HG03066 (cell line): ENCODE measurements around the gene PPM1M.
A peak's percentile ranks its signal among the peaks of the same experiment; 100 is the strongest.

Source experiments
- ATAC-seq: cut with Tn5 transposase; IDR thresholded peaks from one replicate; pipeline ENCODE4 v1.9.1; 2021; ENCODE audit warnings: low read depth; ENCODE audit not compliant: unreplicated experiment

Gene PPM1M

GRCh38 chr3:52229656-52230055, 15.9 kb upstream of the PPM1M start:
- no peak for ATAC-seq

DNA sequence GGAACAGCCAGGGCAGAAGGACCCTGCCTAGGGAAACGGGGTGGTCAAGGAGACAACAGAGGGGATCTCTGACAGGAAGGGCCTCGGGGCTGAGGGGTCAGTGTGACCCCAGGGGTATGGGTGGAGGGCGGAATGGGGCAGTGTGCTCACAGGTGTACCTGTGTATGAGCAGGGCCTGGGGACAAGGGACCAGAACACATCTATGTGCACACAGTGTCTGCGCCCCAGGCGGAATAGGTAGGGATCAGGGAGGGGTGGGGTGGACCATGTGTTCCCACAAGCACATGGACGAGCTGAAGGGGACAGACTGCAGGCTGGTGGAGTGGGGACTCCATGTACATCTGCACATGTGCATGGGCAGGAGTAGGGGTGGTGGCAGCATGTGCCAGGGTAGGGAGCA, 15.1 kb upstream of the PPM1M start:
- ATAC-seq = no peak

DNA sequence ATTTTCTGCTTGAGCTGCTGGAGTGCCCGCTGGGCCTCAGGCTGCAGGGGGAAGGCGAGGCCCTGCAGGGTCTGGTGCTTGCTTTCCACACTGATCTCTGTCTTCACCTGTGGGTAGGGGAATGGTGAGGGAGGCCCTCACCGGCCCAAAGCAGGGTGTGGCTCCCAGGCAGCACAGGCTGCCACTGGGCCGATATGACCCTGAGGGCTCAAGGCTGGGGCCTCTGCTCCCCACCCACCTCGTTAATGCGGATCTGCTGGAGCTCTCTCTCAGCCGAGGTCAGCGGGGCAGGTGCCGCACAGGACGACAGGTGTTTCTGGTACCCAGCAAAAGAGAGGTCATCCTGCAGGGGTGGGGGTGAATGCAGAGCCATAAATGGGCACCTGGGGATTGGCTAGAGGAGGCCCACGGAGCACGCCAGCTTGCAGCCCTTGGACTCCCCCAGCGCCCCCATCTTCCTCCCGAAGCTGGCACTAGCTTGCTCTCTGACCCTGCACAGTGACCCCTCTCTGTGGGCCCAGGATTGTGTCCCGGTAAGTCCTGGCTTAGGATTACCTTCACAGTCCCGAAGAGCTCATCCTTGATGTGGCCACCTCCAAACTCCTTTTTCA, 14.6 kb upstream of the PPM1M start:
- no peak for ATAC-seq

DNA sequence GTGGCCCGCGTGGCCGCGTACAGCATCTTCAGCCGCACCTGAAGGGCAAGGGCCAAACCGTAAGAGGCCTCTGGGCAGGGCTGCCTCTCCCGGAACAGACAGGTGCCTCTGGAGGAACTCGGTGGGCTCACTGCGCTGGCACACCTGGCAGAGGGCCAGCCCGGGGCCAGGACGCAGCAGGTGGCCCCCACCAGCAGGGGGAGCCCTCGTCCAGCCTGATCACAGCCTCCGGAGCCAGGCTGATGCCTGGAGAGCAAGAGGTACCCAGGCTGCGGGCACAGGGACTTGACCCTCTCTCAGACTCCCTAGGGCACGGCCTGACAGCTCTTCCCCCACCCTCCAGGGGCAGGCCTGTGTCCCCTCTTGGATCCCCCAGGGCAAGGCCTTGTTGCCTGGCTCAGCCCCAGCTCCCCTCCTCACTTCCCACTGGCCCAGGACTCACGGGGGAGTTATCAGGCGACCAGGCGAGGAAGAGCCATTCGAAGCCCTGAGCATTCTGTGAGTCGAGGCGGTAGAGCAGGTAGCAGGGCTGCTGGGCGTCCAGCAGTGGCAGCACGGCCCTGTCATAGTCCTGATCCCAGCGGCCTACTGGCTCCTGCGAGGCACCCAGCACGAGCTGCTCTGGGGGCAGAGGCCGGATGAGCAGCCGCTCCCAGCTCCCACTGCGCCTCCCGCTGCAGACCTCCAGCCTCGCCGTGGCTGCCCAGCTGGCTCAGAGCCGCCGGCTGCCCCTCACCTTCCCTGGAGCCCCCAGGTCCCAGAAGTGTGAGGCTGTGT, 13.9 kb upstream of the PPM1M start:
- ATAC-seq = peak; percentile 58

DNA sequence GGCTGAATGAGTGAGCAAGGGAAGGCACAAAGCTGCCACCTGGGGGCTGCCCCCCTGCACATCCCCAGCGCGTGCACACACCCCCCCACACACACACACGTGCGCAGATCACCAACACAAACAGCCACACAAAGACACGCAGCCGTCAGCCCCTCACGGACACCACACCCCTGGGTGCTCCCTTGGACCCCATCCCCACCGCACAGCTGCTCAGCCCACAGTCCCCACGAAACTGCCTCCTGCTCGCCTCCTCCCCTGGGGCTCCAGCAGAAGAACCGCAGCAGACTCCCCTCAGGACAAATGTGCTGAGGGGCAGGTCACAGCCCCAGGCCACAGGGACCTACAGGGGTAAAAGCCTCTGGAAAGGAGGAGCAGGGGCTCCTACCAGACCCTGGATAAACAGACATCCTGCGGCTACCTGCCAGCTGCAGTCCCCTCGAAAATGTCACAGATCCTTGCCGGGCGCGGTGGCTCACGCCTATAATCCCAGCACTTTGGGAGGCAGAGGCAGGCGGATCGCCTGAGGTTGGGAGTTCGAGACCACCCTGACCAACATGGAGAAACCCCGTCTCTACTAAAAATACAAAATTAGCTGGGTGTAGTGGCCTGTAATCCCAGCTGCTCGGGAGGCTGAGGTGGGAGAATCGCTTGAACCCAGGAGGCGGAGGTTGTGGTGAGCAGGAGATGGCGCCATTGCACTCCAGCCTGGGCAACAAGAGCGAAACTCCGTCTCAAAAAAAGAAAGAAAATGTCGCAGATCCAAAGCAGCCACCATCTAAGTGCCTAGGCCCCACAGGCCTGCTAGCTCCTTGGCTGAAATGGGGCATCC, 13.1 kb upstream of the PPM1M start:
- ATAC-seq = no peak

DNA sequence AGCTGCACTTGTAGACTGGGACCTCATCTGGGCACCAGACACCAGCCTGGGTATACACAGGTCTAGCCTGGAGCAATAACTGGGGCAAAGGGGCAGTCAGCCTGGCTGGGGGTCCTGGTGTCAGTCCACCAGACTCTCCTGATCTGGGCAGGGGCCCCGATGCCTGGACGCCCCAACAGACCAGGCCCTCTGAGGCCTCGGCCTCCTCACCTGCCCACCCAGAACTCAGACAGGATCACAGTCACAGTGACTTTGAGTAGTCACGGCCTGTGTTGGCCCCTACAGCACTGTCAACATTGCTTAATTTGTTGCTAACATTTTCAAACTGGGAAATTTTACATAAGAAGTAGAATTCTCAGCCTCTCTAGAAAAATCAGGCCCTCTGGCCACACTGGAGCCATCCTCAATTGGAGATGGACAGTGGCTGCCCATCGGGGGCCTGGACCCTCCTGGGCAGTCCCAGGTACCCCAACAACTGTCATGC, 12.4 kb upstream of the PPM1M start:
- no peak for ATAC-seq

DNA sequence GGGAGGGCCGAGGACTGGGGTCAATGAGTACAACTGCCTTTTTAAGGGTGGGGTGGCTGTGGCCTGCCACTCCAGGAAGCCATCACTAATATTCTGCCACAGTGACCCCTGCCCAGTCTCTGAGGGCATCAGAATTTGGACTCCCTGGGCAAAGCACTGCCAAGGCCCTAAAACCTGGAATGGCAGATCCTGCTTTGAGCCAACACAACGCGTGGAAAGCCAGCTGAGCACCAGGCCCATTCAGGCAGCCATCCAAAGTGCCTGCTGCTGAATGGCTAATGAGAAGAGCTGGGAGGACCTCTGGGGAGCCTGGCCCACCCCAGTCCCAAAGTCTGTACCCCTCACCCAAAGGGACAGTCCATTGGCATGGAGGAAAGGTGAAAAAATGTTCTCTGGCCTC, 11.6 kb upstream of the PPM1M start:
- ATAC-seq = no peak

DNA sequence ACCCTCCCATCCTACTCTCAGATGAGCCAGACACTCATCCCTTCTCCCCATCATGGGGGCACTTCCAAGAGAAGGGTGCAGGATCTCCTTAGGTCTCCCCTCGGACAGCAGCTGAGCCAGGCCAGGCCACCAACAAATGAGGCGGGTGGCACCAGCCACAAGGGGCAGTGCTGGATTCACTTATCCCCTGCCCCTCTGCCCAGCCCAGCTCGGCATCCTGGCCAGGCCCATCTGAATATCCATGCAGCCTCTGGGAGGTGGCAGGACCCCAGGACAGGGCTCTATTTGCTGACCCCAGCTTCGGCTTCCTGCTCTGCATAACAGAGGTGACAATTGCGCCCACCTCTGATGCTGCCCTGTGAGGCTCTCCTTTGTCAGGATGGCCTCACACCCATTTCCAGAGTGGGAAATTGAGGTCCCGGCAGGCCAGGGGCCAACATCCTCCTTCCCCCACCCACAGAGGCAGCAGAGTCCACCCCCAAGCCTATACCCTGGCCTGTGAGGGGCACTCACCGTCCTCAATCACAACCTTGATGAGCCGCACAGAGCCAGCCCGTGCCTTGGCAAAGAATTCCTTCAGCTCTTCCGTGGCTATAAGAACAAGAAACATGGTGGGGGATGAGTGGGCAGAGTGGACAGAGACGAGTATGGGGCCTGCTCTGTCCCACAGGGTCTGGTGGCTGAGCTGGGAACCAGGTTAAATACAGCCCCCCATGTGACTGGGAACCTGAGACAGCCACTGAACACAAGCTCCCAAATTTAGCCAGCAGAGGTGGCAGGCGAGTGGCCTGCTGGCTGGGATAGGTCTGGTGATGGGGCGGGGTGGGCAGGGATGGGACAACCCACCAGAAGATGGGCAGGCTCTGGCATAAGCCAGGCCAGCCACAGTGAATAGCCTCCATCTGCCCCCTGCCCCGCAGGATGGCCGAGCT, 10.8 kb upstream of the PPM1M start:
- no peak for ATAC-seq

DNA sequence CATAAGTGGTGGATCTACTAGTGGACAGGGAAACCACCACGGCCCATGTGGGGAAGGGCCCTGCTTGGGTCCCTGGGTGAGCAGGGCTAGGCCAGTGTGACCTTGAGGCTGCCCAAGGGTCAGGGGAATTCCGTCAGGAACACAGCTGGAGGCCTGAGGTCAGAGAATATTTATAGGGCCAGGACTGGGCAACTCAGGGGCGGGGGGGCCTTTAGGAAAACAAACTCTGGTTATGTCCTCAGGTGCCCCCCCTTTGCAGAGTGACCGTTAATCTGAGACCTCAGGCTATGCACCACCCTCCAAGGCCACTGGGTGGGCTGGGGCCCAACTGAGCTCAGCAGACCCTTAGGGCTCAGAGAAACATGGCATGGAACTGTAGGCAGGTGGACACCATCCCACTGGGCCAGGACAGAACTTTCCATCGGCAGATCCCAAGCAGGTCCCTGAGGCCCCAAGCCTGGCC, 9.1 kb upstream of the PPM1M start:
- no peak for ATAC-seq

- no peak for ATAC-seq
These were observed 8.4 kb upstream of the PPM1M start for GRCh38 chr3:52237006-52237656.

DNA sequence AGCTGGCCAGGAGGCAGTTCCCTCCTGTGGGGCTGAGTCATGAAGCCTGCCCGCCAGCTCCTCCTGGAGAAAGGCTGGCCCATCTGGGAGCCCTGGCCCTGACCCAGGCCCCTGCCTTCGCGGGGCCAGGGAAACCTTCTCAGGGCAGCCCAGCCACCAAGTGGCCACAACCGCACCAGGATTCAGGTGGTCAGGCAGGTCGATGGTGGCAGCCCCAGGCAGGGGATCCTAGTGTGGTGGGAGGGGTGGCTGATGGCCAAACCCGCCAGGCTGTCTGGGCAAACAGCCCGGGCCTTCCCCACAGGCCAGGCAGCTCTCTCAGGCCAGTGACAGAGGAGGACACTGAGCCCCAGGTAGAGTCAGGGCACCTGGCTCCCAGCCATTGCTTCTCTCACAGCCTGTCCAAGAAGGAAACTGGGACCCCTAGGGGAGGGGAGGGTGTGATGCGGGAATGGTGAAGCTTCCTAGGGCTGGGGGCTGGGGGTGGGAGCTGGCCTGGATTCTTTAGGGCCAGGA, 7.8 kb upstream of the PPM1M start:
- ATAC-seq = no peak

DNA sequence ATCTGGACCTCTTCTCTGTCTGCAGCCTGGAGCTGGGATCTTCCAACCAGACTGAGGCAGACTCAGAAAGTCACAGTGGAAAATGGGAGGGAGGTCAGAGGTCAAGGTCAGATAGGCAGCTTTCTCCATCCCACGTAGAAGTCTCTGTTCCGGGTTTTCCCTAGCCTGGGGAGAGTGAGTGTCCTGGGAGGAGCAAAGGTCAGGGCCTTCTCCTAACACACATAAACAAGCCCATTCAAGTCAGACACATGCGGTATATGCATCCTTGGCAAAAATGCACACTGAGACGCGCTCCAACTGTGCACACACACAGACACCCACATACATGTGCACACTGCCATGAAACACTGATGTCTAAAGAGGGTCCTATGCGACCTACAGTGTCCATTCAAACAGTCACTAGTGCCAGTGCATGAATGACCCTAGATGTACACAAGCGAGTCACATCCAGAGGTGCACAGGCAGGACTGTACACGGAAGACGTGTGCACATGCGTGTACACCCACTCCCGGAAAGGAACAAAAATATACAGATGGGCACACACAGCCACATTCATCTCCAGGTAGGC, 7.3 kb upstream of the PPM1M start:
- ATAC-seq = peak; percentile 17

GRCh38 chr3:52238761-52239701, 6.5 kb upstream of the PPM1M start, which contains the start of gene TWF2:
Gene TWF2, minus strand, starts transcription at chr3:52239158. Its CDS starts 142 bp downstream, at chr3:52239016.
- ATAC-seq = peak; percentile 70

DNA sequence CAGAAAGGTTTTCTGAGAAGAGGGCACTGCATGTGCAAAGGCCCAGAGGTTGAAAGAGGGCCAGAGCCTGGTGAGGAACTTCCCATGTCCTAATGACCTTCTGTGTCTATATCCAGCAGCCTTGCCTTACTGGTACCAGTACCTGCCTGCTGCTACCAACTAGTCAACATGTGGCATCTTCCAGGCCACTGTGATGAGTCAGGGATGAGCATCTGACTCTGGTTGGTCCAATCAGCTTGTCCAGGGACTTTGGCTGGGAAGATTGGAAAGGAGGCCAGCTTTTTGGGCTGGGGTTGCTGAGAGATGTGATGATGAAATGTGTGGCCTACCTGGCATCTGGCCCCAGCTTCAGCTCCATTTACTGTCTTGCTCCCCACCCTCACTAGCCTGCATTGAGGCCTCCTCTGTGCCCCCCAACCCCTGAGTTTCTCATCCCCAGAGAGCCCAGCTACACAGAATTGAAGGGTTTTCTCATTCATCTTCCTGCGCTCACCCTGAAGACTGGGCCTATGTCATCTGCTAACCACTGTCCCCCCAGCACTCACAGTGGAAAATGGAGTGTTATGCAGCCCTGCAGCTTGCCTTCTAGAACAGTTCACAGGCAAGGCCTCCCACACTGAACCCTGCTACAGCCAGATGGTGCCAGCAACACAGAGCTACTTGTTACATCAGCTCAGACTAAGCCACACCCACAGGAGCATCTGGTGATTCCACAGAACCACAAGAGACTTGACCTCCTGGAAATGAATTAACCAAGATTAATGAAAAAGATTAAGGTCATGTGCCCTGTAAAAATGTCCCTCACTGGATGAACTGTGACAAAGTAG, 5.3 kb upstream of the PPM1M start:
- no peak for ATAC-seq

- no peak for ATAC-seq
These were observed 4.6 kb upstream of the PPM1M start for GRCh38 chr3:52240886-52241370.

GRCh38 chr3:52242039-52242438, 3.5 kb upstream of the PPM1M start:
- ATAC-seq = no peak
